Naive thymus-derived CD4-positive, alpha-beta T cell (primary cell): ENCODE measurements around the gene TGOLN2. TPM values are rescaled to one million over a fixed set of nuclear protein-coding genes. Genes with fewer than 3 reads are reported as not detected.

Source experiments
- ATAC-seq: fragments of 150-1000 bp; cut with Tn5 transposase; 2 replicates; pipeline ENCODE4 v1.10.0; 2021; ENCODE audit warnings: mild to moderate bottlenecking, moderate library complexity
- CTCF ChIA-PET: fragments of 350-600 bp; sonication (Branson Sonifier 250); formaldehyde crosslinking; loops from one replicate; lab custom pipeline; 2021; ENCODE audit warnings: antibody characterized with exemption; lab: Charles Lee
- POLR2A ChIA-PET: fragments of 350-600 bp; sonication (Branson Sonifier 250); formaldehyde crosslinking; loops from one replicate; lab custom pipeline; 2021; ENCODE audit warnings: antibody characterized with exemption, inconsistent platforms; lab: Charles Lee
- DNase-seq, 9 donors: peaks; one replicate each; pipeline versions ENCODE4 v3.0.0 to v3.0.0-alpha.2; 2020 to 2022; ENCODE audit warnings: mixed read lengths in 1 of 9
- H3K27ac ChIP-seq: one replicate; pipeline ENCODE4 v1.7.0; 2013; ENCODE audit warnings: mild to moderate bottlenecking, low read depth, low read length, moderate library complexity
- H3K27me3 ChIP-seq, 2 donors: one replicate each; pipeline ENCODE4 v1.7.0; 2013; ENCODE audit warnings: low read length in 2 of 2, mild to moderate bottlenecking in 2 of 2, moderate library complexity in 2 of 2; ENCODE audit not compliant: control insufficient read depth in 2 of 2, insufficient read depth in 2 of 2
- H3K36me3 ChIP-seq, 3 experiments: 1 replicate in 2 of 3; 2 replicates in 1 of 3; pipeline ENCODE4 v1.7.0; 2013; ENCODE audit warnings: low read length in 3 of 3, mild to moderate bottlenecking in 3 of 3, moderate library complexity in 1 of 3; ENCODE audit not compliant: insufficient read depth in 3 of 3, control insufficient read depth in 2 of 3
- H3K4me1 ChIP-seq, 2 donors: one replicate each; pipeline ENCODE4 v1.7.0; 2013; ENCODE audit warnings: low read length in 2 of 2, mild to moderate bottlenecking in 2 of 2, moderate library complexity in 1 of 2; ENCODE audit not compliant: control insufficient read depth in 2 of 2, insufficient read depth in 2 of 2
- H3K4me3 ChIP-seq: 2 replicates; pipeline ENCODE4 v1.7.0; 2013; ENCODE audit warnings: mild to moderate bottlenecking, low read length
- H3K9me3 ChIP-seq, 3 experiments: 1 replicate in 2 of 3; 2 replicates in 1 of 3; pipeline ENCODE4 v1.7.0; 2013; ENCODE audit warnings: low read length in 3 of 3; ENCODE audit not compliant: control insufficient read depth in 2 of 3
- H3K27ac Mint-ChIP-seq, 9 donors: one replicate each; pipeline ENCODE4 v1.8.0; 2020 to 2022; ENCODE audit warnings: mixed read lengths in 9 of 9, mild to moderate bottlenecking in 8 of 9, moderate library complexity in 5 of 9, inconsistent platforms in 2 of 9
- H3K27me3 Mint-ChIP-seq, 5 donors: one replicate each; pipeline ENCODE4 v1.8.0; 2021 to 2022; ENCODE audit warnings: mixed read lengths in 5 of 5, mild to moderate bottlenecking in 1 of 5
- H3K36me3 Mint-ChIP-seq, 5 donors: one replicate each; pipeline ENCODE4 v1.8.0; 2020 to 2022; ENCODE audit warnings: mixed read lengths in 5 of 5, mild to moderate bottlenecking in 3 of 5, inconsistent platforms in 1 of 5
- H3K4me1 Mint-ChIP-seq, 7 donors: one replicate each; pipeline ENCODE4 v1.8.0; 2020 to 2022; ENCODE audit warnings: mixed read lengths in 7 of 7, mild to moderate bottlenecking in 3 of 7, inconsistent platforms in 1 of 7
- H3K4me3 Mint-ChIP-seq, 10 donors: one replicate each; pipeline ENCODE4 v1.8.0; 2020 to 2022; ENCODE audit warnings: mild to moderate bottlenecking in 10 of 10, mixed read lengths in 10 of 10, moderate library complexity in 6 of 10, inconsistent platforms in 2 of 10
- H3K9me3 Mint-ChIP-seq, 11 donors: one replicate each; pipeline ENCODE4 v1.8.0; 2020 to 2022; ENCODE audit warnings: mixed read lengths in 11 of 11, mild to moderate bottlenecking in 4 of 11, inconsistent platforms in 1 of 11, moderate library complexity in 1 of 11
- intact Hi-C, 2 donors: fragments of 100-400 bp; cut with micrococcal nuclease; formaldehyde crosslinking; loops; one replicate each; pipeline ENCODE4 v1.15.1; 2023
- polyA plus RNA-seq, 2 donors: library from polyadenylated mRNA; unstranded; fragments of 300-500 nt; fragmentation: Illumina TruSeq; gene quantifications; one replicate each; pipeline ENCODE4 v1.2.3, GENCODE V29; 2021
- total RNA-seq, 6 experiments: library from RNA in 5 of 6; stranded (reverse) in 5 of 6; gene quantifications; 1 replicate in 5 of 6; 2 replicates in 1 of 6; pipeline ENCODE4 v1.2.3 and lab custom pipeline; 2021 to 2026

Gene TGOLN2
- total and polyA plus RNA-seq, 7 experiments from 2014 or later: 75.7 to 200 (median 145) TPM

DNA sequence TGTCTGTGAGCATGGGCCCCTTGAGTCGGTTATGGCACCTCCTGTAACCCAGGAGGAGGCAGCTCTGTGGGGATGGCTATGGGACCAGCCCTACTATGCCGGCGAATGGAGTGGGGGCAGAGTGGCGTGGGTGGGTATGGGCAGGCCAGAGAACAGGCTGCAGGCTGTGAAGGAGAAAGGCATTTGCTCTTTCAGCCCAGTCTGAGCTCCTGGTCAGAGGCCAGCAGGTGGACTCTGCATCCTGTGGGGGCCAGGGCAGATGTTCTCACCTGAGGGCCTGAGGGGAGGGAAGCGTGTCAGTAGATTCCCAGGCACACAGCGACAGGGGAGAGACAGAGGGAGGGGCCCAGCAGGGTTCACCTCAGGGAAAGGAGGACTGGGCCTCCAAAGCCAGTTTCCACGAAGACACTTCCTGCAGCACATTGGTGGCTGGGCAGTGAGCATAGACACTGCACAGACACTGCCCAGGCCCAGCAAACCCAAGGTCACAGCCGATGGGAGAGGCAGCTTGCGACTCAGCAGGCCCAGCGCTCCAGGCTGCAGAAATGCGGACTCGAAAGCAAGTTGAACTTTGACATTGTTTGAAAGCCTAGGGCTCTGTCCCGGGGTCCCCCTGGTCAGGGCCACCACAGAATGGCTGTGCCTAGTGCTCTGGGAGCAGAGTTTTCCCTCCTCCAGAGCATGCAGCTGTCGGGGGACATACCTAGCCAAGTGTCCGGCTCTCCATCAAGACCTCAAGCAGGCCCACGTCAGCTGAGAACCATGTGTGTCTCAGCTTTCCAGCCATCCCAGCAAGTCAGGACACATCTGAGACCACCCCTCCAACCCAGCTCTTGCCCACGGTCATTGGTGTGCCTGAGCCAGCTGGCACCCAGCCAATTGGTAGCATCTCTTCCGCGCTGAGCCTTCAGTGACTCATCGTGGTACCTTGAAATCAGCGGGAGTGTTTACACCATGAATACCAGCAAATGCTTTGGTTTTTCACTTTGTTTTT, 53.8 kb downstream of the TGOLN2 start:
- H3K4me1 Mint-ChIP-seq: no peaks in the 10 kb centered on the region
- intact Hi-C loops: no loop called here
- POLR2A ChIA-PET: no interaction called here

GRCh38 chr2:85272357-85272756, 55.4 kb downstream of the TGOLN2 start:
- no peak overlapping the region for H3K4me3 ChIP-seq
- Mint-ChIP-seq H3K27ac (no peak overlapping the region), H3K4me3 (no peak overlapping the region), H3K27me3 (peaks cover 0 to 27% (median 6%) of the 10 kb centered on the region in 5 donors), H3K9me3 (no peaks in the 10 kb centered on the region), H3K4me1 (no peaks in the 10 kb centered on the region), H3K36me3 (no peaks in the 10 kb centered on the region)
- ChIA-PET POLR2A (no interaction called here), CTCF (interaction anchor here (1.6 kb wide), 1 partner anchor 25 kb away, joined by 10 read pairs; no protein-coding TSS in a partner anchor)
- H3K36me3 ChIP-seq: no peaks in the 10 kb centered on the region
- ATAC-seq (no peak), DNase-seq (no peak)
- H3K27ac ChIP-seq: no peak overlapping the region
- no peaks in the 10 kb centered on the region for H3K4me1 ChIP-seq
- intact Hi-C loops: no loop called here
- H3K27me3 ChIP-seq: no peaks in the 10 kb centered on the region
- no peaks in the 10 kb centered on the region for H3K9me3 ChIP-seq

More for the DNA sequence above, 53.8 kb downstream of the TGOLN2 start:
- no peak overlapping the region for H3K4me3 ChIP-seq
- peaks cover 0 to 21% (median 6%) of the 10 kb centered on the region in 5 donors for H3K27me3 Mint-ChIP-seq
- no peaks in the 10 kb centered on the region for H3K36me3 ChIP-seq
- H3K36me3 Mint-ChIP-seq: no peaks in the 10 kb centered on the region
- H3K27ac Mint-ChIP-seq: no peak overlapping the region
- H3K4me1 ChIP-seq: no peaks in the 10 kb centered on the region
- no peak overlapping the region for H3K27ac ChIP-seq
- CTCF ChIA-PET: no interaction called here
- H3K9me3 ChIP-seq: no peaks in the 10 kb centered on the region
- DNase-seq (no peak), ATAC-seq (no peak)
- H3K4me3 Mint-ChIP-seq: no peak overlapping the region
- H3K9me3 Mint-ChIP-seq: no peaks in the 10 kb centered on the region
- H3K27me3 ChIP-seq: no peaks in the 10 kb centered on the region

- CTCF ChIA-PET: no interaction called here
- H3K4me3 Mint-ChIP-seq: no peak overlapping the region
- ATAC-seq: no peak
- peaks cover 0 to 30% (median 6%) of the 10 kb centered on the region in 5 donors for H3K27me3 Mint-ChIP-seq
- no peaks in the 10 kb centered on the region for H3K36me3 ChIP-seq
- POLR2A ChIA-PET: no interaction called here
- peaks cover 0 to 2% (median 0%) of the 10 kb centered on the region in 7 donors for H3K4me1 Mint-ChIP-seq
- H3K27me3 ChIP-seq: no peaks in the 10 kb centered on the region
- no peak for DNase-seq
- no peak overlapping the region for H3K27ac Mint-ChIP-seq
- H3K9me3 ChIP-seq: no peaks in the 10 kb centered on the region
- H3K4me1 ChIP-seq: no peaks in the 10 kb centered on the region
- H3K27ac ChIP-seq: no peak overlapping the region
- H3K36me3 Mint-ChIP-seq: no peaks in the 10 kb centered on the region
- no peak overlapping the region for H3K4me3 ChIP-seq
- H3K9me3 Mint-ChIP-seq: no peaks in the 10 kb centered on the region
- intact Hi-C loops: no loop called here
Observed at GRCh38 chr2:85269959-85270358, 57.8 kb downstream of the TGOLN2 start.

Other genes with a start within 250 kb of the TGOLN2 start
- under 1 TPM in 1 of 5 experiments, not detected in 4; 0.16 TPM for gene TCF7L1, start 194.6 kb downstream of the TGOLN2 start, total RNA-seq
- gene TCF7L1, start 194.6 kb downstream of the TGOLN2 start, polyA plus RNA-seq: under 1 TPM in 1 of 2 donors, not detected in 1; 0.08 TPM
- 10 to 100 TPM; 18.5 to 30.5 (median 20.2) TPM for gene RETSAT, start 26.5 kb upstream of the TGOLN2 start, total RNA-seq
- gene RETSAT, start 26.5 kb upstream of the TGOLN2 start, polyA plus RNA-seq: 10 to 100 TPM in 1 of 2 donors, 1 to 10 TPM in 1; 8.9 to 14.5 TPM
- gene ELMOD3, start 26.8 kb upstream of the TGOLN2 start, total RNA-seq: 10 to 100 TPM; 20.2 to 33.3 (median 21.7) TPM
- 10 to 100 TPM in 1 of 2 donors, 1 to 10 TPM in 1; 9.4 to 13.3 TPM for gene ELMOD3, start 26.8 kb upstream of the TGOLN2 start, polyA plus RNA-seq
- gene CAPG, start 82.4 kb upstream of the TGOLN2 start, total RNA-seq: 100 to 1,000 TPM in 2 of 5 experiments, 10 to 100 TPM in 3; 12.9 to 265 (median 29.7) TPM
- 10 to 100 TPM; 34.3 to 36.4 TPM for gene CAPG, start 82.4 kb upstream of the TGOLN2 start, polyA plus RNA-seq
- gene SH2D6, start 90.7 kb upstream of the TGOLN2 start, total RNA-seq: 1 to 10 TPM in 1 of 5 experiments, under 1 TPM in 2, not detected in 2; 0.48 to 1.1 (median 0.94) TPM
- not detected for gene SH2D6, start 90.7 kb upstream of the TGOLN2 start, polyA plus RNA-seq
- 100 to 1,000 TPM in 4 of 5 experiments, 10 to 100 TPM in 1; 96.3 to 268 (median 178) TPM for gene MAT2A, start 211.2 kb upstream of the TGOLN2 start, total RNA-seq
- gene MAT2A, start 211.2 kb upstream of the TGOLN2 start, polyA plus RNA-seq: 100 to 1,000 TPM in 1 of 2 donors, 10 to 100 TPM in 1; 79.8 to 120 TPM
- 10 to 100 TPM; 20.4 to 34.2 (median 26.3) TPM for gene GGCX, start 233.5 kb upstream of the TGOLN2 start, total RNA-seq
- gene GGCX, start 233.5 kb upstream of the TGOLN2 start, polyA plus RNA-seq: 10 to 100 TPM; 11.8 to 12.2 TPM
- 100 to 1,000 TPM in 2 of 5 experiments, 10 to 100 TPM in 3; 55.1 to 137 (median 83.2) TPM for gene VAMP8, start 249.6 kb upstream of the TGOLN2 start, total RNA-seq
- 100 to 1,000 TPM; 312 to 347 TPM for gene VAMP8, start 249.6 kb upstream of the TGOLN2 start, polyA plus RNA-seq